Measurements from ENCODE around the gene ARL5C. TPM values are rescaled to one million over a fixed set of nuclear protein-coding genes. Genes with fewer than 3 reads are reported as not detected.

ARL5C gene
- total RNA-seq, 2 experiments from 2014 or later, result not detected

- Mint-ChIP-seq H3K4me1 (ENCODE audit: low read depth) (peaks cover 10% of the 10 kb centered on the region), H3K27ac (no peak overlapping the region), H3K9me3 (no peaks in the 10 kb centered on the region), H3K4me3 (no peak overlapping the region), H3K27me3 (no peaks in the 10 kb centered on the region), H3K36me3 (ENCODE audit: low read depth) (peaks cover 12% of the 10 kb centered on the region)
- ChIA-PET POLR2A (interaction anchor here (1.6 kb wide), 1 partner anchor 23 kb away, joined by 4 read pairs; no protein-coding TSS in a partner anchor), CTCF (interaction anchor here (1.6 to 5.4 kb wide), 3 partner anchors 13 to 194 kb away, joined by 4 to 151 read pairs (median 66); partner anchors contain the start of gene ARL5C)
- DNase-seq (peak; percentile 18), ATAC-seq (no peak)
- TF ChIP-seq CTCF (IDR thresholded peaks at IDR 0.05), result no peak
- intact Hi-C loops (cut with micrococcal nuclease), result no loop called here
These were observed 11.3 kb upstream of the ARL5C start for GRCh38 chr17:39177256-39177655.

- POLR2A ChIA-PET, result interaction anchor here (1.2 to 2.5 kb wide), 4 partner anchors 10 to 191 kb away, joined by 4 to 11 read pairs (median 4); partner anchors contain the start of gene ARL5C
- ATAC-seq, result no peak
- no peak for TF ChIP-seq CTCF (IDR thresholded peaks at IDR 0.05)
These were observed 9.7 kb upstream of the ARL5C start for GRCh38 chr17:39175695-39176093.

GRCh38 chr17:39174920-39175694 is 9.1 kb upstream of the ARL5C start:
- no peaks in the 10 kb centered on the region for H3K27me3 Mint-ChIP-seq
- H3K4me3 Mint-ChIP-seq, result no peak overlapping the region
- TF ChIP-seq CTCF (IDR thresholded peaks at IDR 0.05), result peak; percentile 91
- intact Hi-C loops (cut with micrococcal nuclease), result no loop called here
- CTCF ChIA-PET, result interaction anchor here (0.5 to 5.4 kb wide), 66 partner anchors 8 to 507 kb away, joined by 3 to 151 read pairs (median 4); partner anchors contain the start of genes ARL5C, CACNB1, LASP1NB and PLXDC1
- no peaks in the 10 kb centered on the region for H3K9me3 Mint-ChIP-seq
- no peak overlapping the region for H3K27ac Mint-ChIP-seq
- DNase-seq (peak; percentile 92), ATAC-seq (peak; percentile 84)
- H3K4me1 Mint-ChIP-seq (ENCODE audit: low read depth), result peaks cover 10% of the 10 kb centered on the region
- peaks cover 12% of the 10 kb centered on the region for H3K36me3 Mint-ChIP-seq (ENCODE audit: low read depth)
- POLR2A ChIA-PET, result interaction anchor here (0.8 to 2.5 kb wide), 10 partner anchors 9 to 190 kb away, joined by 3 to 11 read pairs (median 4); partner anchors contain the start of gene ARL5C

More at GRCh38 chr17:39175695-39176093, 9.7 kb upstream of the ARL5C start:
- Mint-ChIP-seq H3K4me1 (ENCODE audit: low read depth) (peaks cover 10% of the 10 kb centered on the region), H3K27ac (no peak overlapping the region), H3K36me3 (ENCODE audit: low read depth) (peaks cover 12% of the 10 kb centered on the region), H3K27me3 (no peaks in the 10 kb centered on the region), H3K9me3 (no peaks in the 10 kb centered on the region), H3K4me3 (no peak overlapping the region)
- CTCF ChIA-PET, result interaction anchor here (0.5 to 5.4 kb wide), 36 partner anchors 8 to 508 kb away, joined by 3 to 151 read pairs (median 4); partner anchors contain the start of genes ARL5C, CACNB1, PLXDC1 and RPL19
- intact Hi-C loops (cut with micrococcal nuclease), result no loop called here
- DNase-seq, result no peak

GRCh38 chr17:39173526-39174274 is 7.7 kb upstream of the ARL5C start:
- H3K9me3 Mint-ChIP-seq, result peaks cover 3% of the 10 kb centered on the region
- TF ChIP-seq CTCF (IDR thresholded peaks at IDR 0.05), result no peak
- CTCF ChIA-PET, result interaction anchor here (1.0 to 5.4 kb wide), 21 partner anchors 9 to 249 kb away, joined by 3 to 151 read pairs (median 10); partner anchors contain the start of genes ARL5C, CACNB1, LASP1NB and PLXDC1
- peaks cover 3% of the 10 kb centered on the region for H3K27me3 Mint-ChIP-seq
- DNase-seq (no peak), ATAC-seq (no peak)
- no peak overlapping the region for H3K27ac Mint-ChIP-seq
- POLR2A ChIA-PET, result interaction anchor here (0.8 to 2.5 kb wide), 8 partner anchors 8 to 71 kb away, joined by 3 to 11 read pairs (median 4); partner anchors contain the start of genes ARL5C and RPL19
- no peak overlapping the region for H3K4me3 Mint-ChIP-seq
- peaks cover 12% of the 10 kb centered on the region for H3K4me1 Mint-ChIP-seq (ENCODE audit: low read depth)
- intact Hi-C loops (cut with micrococcal nuclease), result no loop called here
- H3K36me3 Mint-ChIP-seq (ENCODE audit: low read depth), result peaks cover 12% of the 10 kb centered on the region
